Endothelial cell of umbilical vein (primary cell): ENCODE measurements around the gene HOXB4. TPM values are rescaled to one million over a fixed set of nuclear protein-coding genes. Genes with fewer than 3 reads are reported as not detected.

Experiments
- BruUV-seq: library from RNA; stranded (reverse); fragments of 400-500 nt; replicated peaks from 2 replicates; lab custom pipeline; 2021; lab: Mats Ljungman, UMichigan
- CTCF ChIA-PET: fragments of 300-600, 350-600 bp; sonication (Branson Sonifier 250); formaldehyde crosslinking; loops from one replicate; lab custom pipeline; 2021; ENCODE audit warnings: antibody characterized with exemption, inconsistent platforms; lab: Charles Lee
- POLR2A ChIA-PET: fragments of 300-600, 350-600 bp; sonication (Branson Sonifier 250); formaldehyde crosslinking; loops from one replicate; lab custom pipeline; 2021; ENCODE audit warnings: antibody characterized with exemption, inconsistent platforms; lab: Charles Lee
- DNase-seq: peaks from one replicate; pipeline ENCODE4 v3.0.0-alpha.2; 2011; ENCODE audit warnings: low read depth, low spot score
- FAIRE-seq: peaks from 2 replicates; lab custom pipeline; 2011; peaks lifted over from hg19 to GRCh38; lab: Jason Lieb, UNC
- H2AFZ ChIP-seq: 2 replicates; pipeline ENCODE4 v1.6.0; 2012; ENCODE audit warnings: low read depth, low read length, control low read depth, inconsistent platforms
- H3K27ac ChIP-seq: 2 replicates; pipeline ENCODE4 v1.5.1; 2011; ENCODE audit warnings: low read depth, mild to moderate bottlenecking, control low read depth, low read length, moderate library complexity; ENCODE audit not compliant: insufficient read depth
- H3K27me3 ChIP-seq, 2 experiments: 2 replicates each; pipeline versions ENCODE4 v1.6.0 to v1.6.1; 2011; ENCODE audit warnings: low read length in 2 of 2, mixed read lengths in 1 of 2; ENCODE audit not compliant: control insufficient read depth in 2 of 2, insufficient read depth in 2 of 2
- H3K36me3 ChIP-seq, 2 experiments: 2 replicates in 1 of 2; 3 replicates in 1 of 2; pipeline ENCODE4 v1.5.1; 2011; ENCODE audit warnings: low read length in 2 of 2, mild to moderate bottlenecking in 1 of 2, moderate library complexity in 1 of 2; ENCODE audit not compliant: control insufficient read depth in 2 of 2, insufficient read depth in 2 of 2; ENCODE audit errors: extremely low read depth in 1 of 2
- H3K4me1 ChIP-seq: 3 replicates; pipeline ENCODE4 v1.5.1; 2011; ENCODE audit warnings: mild to moderate bottlenecking, low read length; ENCODE audit not compliant: control insufficient read depth, insufficient read depth; ENCODE audit errors: extremely low read depth
- H3K4me2 ChIP-seq: 2 replicates; pipeline ENCODE4 v1.6.1; 2011; ENCODE audit warnings: low read length, control low read depth, mixed read lengths; ENCODE audit not compliant: insufficient read depth
- H3K4me3 ChIP-seq, 3 experiments: fragments of 200-600 bp in 1 of 3; sonication (generic), shearing (Covaris generic) in 1 of 3; replicated peaks in 1 of 3; 2 replicates each; pipeline ENCODE4 v1.5.1; 2011 to 2016; ENCODE audit warnings: control low read depth in 3 of 3, low read length in 3 of 3, mild to moderate bottlenecking in 2 of 3, inconsistent platforms in 1 of 3, low read depth in 1 of 3, moderate library complexity in 1 of 3; ENCODE audit not compliant: insufficient read depth in 1 of 3
- H3K79me2 ChIP-seq: 2 replicates; pipeline ENCODE4 v1.6.0; 2012; ENCODE audit warnings: low read length, inconsistent platforms; ENCODE audit not compliant: control insufficient read depth, insufficient read depth
- H3K9ac ChIP-seq: replicated peaks from 2 replicates; pipeline ENCODE3; 2011; ENCODE audit warnings: low read length, control low read depth; ENCODE audit not compliant: insufficient read depth; ENCODE audit errors: extremely low read depth
- H3K9me1 ChIP-seq: replicated peaks from 3 replicates; pipeline ENCODE4 v1.6.0; 2011; ENCODE audit warnings: mild to moderate bottlenecking, low read length; ENCODE audit not compliant: control insufficient read depth, insufficient read depth; ENCODE audit errors: extremely low read depth
- H3K9me3 ChIP-seq: replicated peaks from 2 replicates; pipeline ENCODE4 v1.5.1; 2012; ENCODE audit warnings: low read length, inconsistent platforms; ENCODE audit not compliant: control insufficient read depth, insufficient read depth
- H4K20me1 ChIP-seq: replicated peaks from 2 replicates; pipeline ENCODE3; 2011; ENCODE audit warnings: mild to moderate bottlenecking, low read length; ENCODE audit not compliant: control insufficient read depth, insufficient read depth; ENCODE audit errors: extremely low read depth
- CTCF ChIP-seq, 2 donors: IDR thresholded peaks; 1 replicate in 1 of 2; 2 replicates in 1 of 2; pipeline ENCODE4 v1.5.1; 2011; ENCODE audit warnings: low read length in 2 of 2, mild to moderate bottlenecking in 2 of 2, moderate library complexity in 2 of 2, control low read depth in 1 of 2, inconsistent platforms in 1 of 2, low read depth in 1 of 2; ENCODE audit not compliant: insufficient read depth in 1 of 2; ENCODE audit errors: extremely low read depth in 1 of 2
- EZH2 ChIP-seq: IDR thresholded peaks from 2 replicates; pipeline ENCODE4 v1.6.1; 2012; ENCODE audit warnings: borderline replicate concordance, low read depth, mild to moderate bottlenecking, moderate library complexity, low read length, inconsistent platforms; ENCODE audit not compliant: severe bottlenecking
- FOS ChIP-seq: IDR thresholded peaks from 2 replicates; pipeline ENCODE4 v1.6.1; 2011; ENCODE audit warnings: mild to moderate bottlenecking, low read length, moderate library complexity, borderline replicate concordance; ENCODE audit not compliant: insufficient read depth
- GATA2 ChIP-seq: IDR thresholded peaks from 2 replicates; pipeline ENCODE4 v1.7.0; 2011; ENCODE audit warnings: low read depth, mild to moderate bottlenecking, moderate library complexity, mixed read lengths, low read length; ENCODE audit not compliant: insufficient read length, insufficient read depth
- JUN ChIP-seq: IDR thresholded peaks from 2 replicates; pipeline ENCODE4 v1.6.1; 2011; ENCODE audit warnings: borderline replicate concordance, low read depth; ENCODE audit not compliant: insufficient read length, insufficient read depth
- MAX ChIP-seq: IDR thresholded peaks from 2 replicates; pipeline ENCODE4 v1.6.1; 2011; ENCODE audit not compliant: insufficient read depth, insufficient read length
- MYC ChIP-seq: IDR thresholded peaks from one replicate; pipeline ENCODE4 v1.6.1; 2011; ENCODE audit warnings: mild to moderate bottlenecking, low read depth, low read length
- POLR2AphosphoS5 ChIP-seq: IDR thresholded peaks from 2 replicates; pipeline ENCODE4 v1.6.1; 2012; ENCODE audit warnings: low read depth, mild to moderate bottlenecking, control low read depth, low read length, moderate library complexity; ENCODE audit not compliant: insufficient read depth
- dilution Hi-C: fragments of 300-500 bp; cut with MboI; formaldehyde crosslinking; loops from one replicate; pipeline ENCODE4 v1.15.0; 2019; ENCODE audit warnings: low sequenced_read_pairs; ENCODE audit not compliant: extremely low pct_ligation_motif_present
- intact Hi-C: fragments of 100-400 bp; cut with micrococcal nuclease; formaldehyde crosslinking; loops from one replicate; pipeline ENCODE4 v1.10.0; 2022
- polyA plus RNA-seq, 4 experiments: library from polyadenylated mRNA; depleted of rRNA in 3 of 4; stranded (reverse) in 3 of 4; unstranded in 1 of 4; fragments of >200 nt; gene quantifications; 2 replicates each; pipeline versions ENCODE4 v1.2.1 to v1.2.3, GENCODE V29; 2011 to 2012; ENCODE audit warnings: missing spikeins in 1 of 4
- total RNA-seq: library from RNA; stranded (reverse); gene quantifications from 2 replicates; pipeline ENCODE4 v1.2.3, GENCODE V29; 2021

HOXB4 gene
- total and polyA plus RNA-seq, 2 donors (not counting 3 experiments of a cell fraction or from before 2014, with no cell fraction given), result 4.6 to 13.1 TPM

GRCh38 chr17:48546137-48546923, 31.8 kb downstream of the HOXB4 start:
- Histone ChIP-seq H3K9me3 (no peaks in the 10 kb centered on the region), H3K27me3 (no peaks in the 10 kb centered on the region), H3K4me2 (peak overlapping the region; percentile 88), H3K4me3 (no peak overlapping the region), H2AFZ (no peak overlapping the region), H4K20me1 (no peaks in the 10 kb centered on the region), H3K9ac (peak overlapping the region; percentile 24), H3K79me2 (peaks cover 60% of the 10 kb centered on the region), H3K9me1 (no peaks in the 10 kb centered on the region), H3K36me3 (peaks cover 7 to 9% of the 10 kb centered on the region in 2 experiments), H3K4me1 (peaks cover 43% of the 10 kb centered on the region), H3K27ac (peak overlapping the region; percentile 67)
- POLR2A ChIA-PET, result interaction anchor here (0.8 to 1.9 kb wide), 3 partner anchors 10 to 32 kb away, joined by 3 to 10 read pairs (median 8); no protein-coding TSS in a partner anchor
- intact Hi-C loops (no loop called here), dilution Hi-C loops (no loop called here)
- DNase-seq (no peak), FAIRE-seq (no peak)
- no peak for TF ChIP-seq EZH2
- TF ChIP-seq GATA2, result no peak
- TF ChIP-seq MAX, result no peak
- TF ChIP-seq POLR2AphosphoS5, result no peak
- no peak for TF ChIP-seq CTCF (IDR thresholded peaks at IDR 0.05; ENCODE audit: extremely low read depth in 1 of 2, insufficient read depth in 1 of 2, low read depth in 1 of 2, low read length in 2 of 2)
- no peak for TF ChIP-seq FOS
- TF ChIP-seq JUN, result no peak
- no peak for TF ChIP-seq MYC
- CTCF ChIA-PET, result interaction anchor here (0.7 to 3.8 kb wide), 7 partner anchors 11 to 210 kb away, joined by 3 to 28 read pairs (median 4); no protein-coding TSS in a partner anchor
- BruUV-seq, result no TSS peak
